IMR-90 (cell line): ENCODE data around the gene PRKCA. TPM values are rescaled to one million over a fixed set of nuclear protein-coding genes. Genes with fewer than 3 reads are reported as not detected.

ENCODE experiments used
- ATAC-seq: fragments of 200-7000 bp; cut with Tn5 transposase; 2 replicates; pipeline ENCODE4 v1.9.1; 2020; ENCODE audit warnings: low read depth, mild to moderate bottlenecking, moderate library complexity
- BruUV-seq: library from RNA; stranded (reverse); fragments of 400-500 nt; replicated peaks from 2 replicates; lab custom pipeline; 2021; lab: Mats Ljungman, UMichigan
- CTCF ChIA-PET: fragments of 300-600 bp; formaldehyde crosslinking; extraction: SDS; loops from one replicate; lab custom pipeline; 2021; ENCODE audit warnings: antibody characterized with exemption; lab: Yijun Ruan, JAX
- POLR2A ChIA-PET: fragments of 300-600 bp; sonication (Branson Sonifier 250); formaldehyde crosslinking; loops from one replicate; lab custom pipeline; 2022; ENCODE audit warnings: antibody characterized with exemption; ENCODE audit not compliant: unreplicated experiment; lab: Charles Lee
- DNase-seq: peaks from one replicate; pipeline ENCODE4 v3.0.0; 2013
- H2AFZ ChIP-seq: replicated peaks from 2 replicates; pipeline ENCODE3; 2013; ENCODE audit warnings: low read length, mild to moderate bottlenecking; ENCODE audit not compliant: poor library complexity
- H2AK5ac ChIP-seq: 2 replicates; pipeline ENCODE4 v1.6.1; 2013; ENCODE audit warnings: low read depth, low read length, inconsistent platforms
- H2AK9ac ChIP-seq: replicated peaks from 2 replicates; pipeline ENCODE3; 2013; ENCODE audit warnings: mild to moderate bottlenecking, low read depth, low read length, moderate library complexity; ENCODE audit not compliant: poor library complexity
- H2BK120ac ChIP-seq: 2 replicates; pipeline ENCODE4 v1.6.1; 2013; ENCODE audit warnings: low read depth, low read length, inconsistent platforms
- H2BK15ac ChIP-seq: 3 replicates; pipeline ENCODE4 v1.6.1; 2013; ENCODE audit warnings: low read depth, low read length, inconsistent platforms
- H2BK20ac ChIP-seq: 2 replicates; pipeline ENCODE4 v1.6.1; 2013; ENCODE audit warnings: low read depth, mild to moderate bottlenecking, inconsistent platforms, low read length, moderate library complexity
- H2BK5ac ChIP-seq: 2 replicates; pipeline ENCODE4 v1.6.1; 2013; ENCODE audit warnings: mild to moderate bottlenecking, low read depth, low read length, inconsistent platforms; ENCODE audit not compliant: poor library complexity, severe bottlenecking
- H3K14ac ChIP-seq: replicated peaks from 2 replicates; pipeline ENCODE4 v1.6.1; 2013; ENCODE audit warnings: low read depth, low read length, inconsistent platforms
- H3K18ac ChIP-seq: 2 replicates; pipeline ENCODE4 v1.6.1; 2013; ENCODE audit warnings: low read depth, low read length, control low read depth
- H3K23ac ChIP-seq: 2 replicates; pipeline ENCODE4 v1.6.1; 2013; ENCODE audit warnings: low read depth, low read length, inconsistent platforms
- H3K27ac ChIP-seq: 2 replicates; pipeline ENCODE4 v1.5.1; 2013; ENCODE audit warnings: mild to moderate bottlenecking, control low read depth, low read length; ENCODE audit not compliant: insufficient read depth
- H3K27me3 ChIP-seq: 2 replicates; pipeline ENCODE4 v1.6.1; 2013; ENCODE audit warnings: low read length; ENCODE audit not compliant: control insufficient read depth, insufficient read depth
- H3K36me3 ChIP-seq: 2 replicates; pipeline ENCODE4 v1.6.1; 2013; ENCODE audit warnings: low read length, mixed read lengths; ENCODE audit not compliant: control insufficient read depth, insufficient read depth
- H3K4ac ChIP-seq: 2 replicates; pipeline ENCODE4 v1.6.1; 2013; ENCODE audit warnings: low read depth, low read length, inconsistent platforms
- H3K4me1 ChIP-seq: 2 replicates; pipeline ENCODE4 v1.6.1; 2013; ENCODE audit warnings: low read length, mixed read lengths; ENCODE audit not compliant: control insufficient read depth, insufficient read depth
- H3K4me2 ChIP-seq: 2 replicates; pipeline ENCODE4 v1.6.1; 2013; ENCODE audit warnings: low read depth, mild to moderate bottlenecking, control low read depth, low read length, moderate library complexity
- H3K4me3 ChIP-seq: 2 replicates; pipeline ENCODE4 v1.5.1; 2013; ENCODE audit warnings: low read depth, mild to moderate bottlenecking, control low read depth, low read length, moderate library complexity; ENCODE audit not compliant: insufficient read depth
- H3K56ac ChIP-seq: 2 replicates; pipeline ENCODE4 v1.6.1; 2013; ENCODE audit warnings: low read length, inconsistent platforms; ENCODE audit not compliant: insufficient read depth; ENCODE audit errors: extremely low read depth
- H3K79me1 ChIP-seq, 2 experiments: 2 replicates each; pipeline ENCODE4 v1.6.1; 2013; ENCODE audit warnings: low read length in 2 of 2, inconsistent platforms in 1 of 2, low read depth in 1 of 2
- H3K9ac ChIP-seq: 2 replicates; pipeline ENCODE4 v1.6.1; 2013; ENCODE audit warnings: low read depth, low read length, control low read depth
- H3K9me1 ChIP-seq: 2 replicates; pipeline ENCODE4 v1.6.1; 2013; ENCODE audit warnings: low read length, inconsistent platforms; ENCODE audit not compliant: insufficient read depth
- H3K9me3 ChIP-seq: 2 replicates; pipeline ENCODE4 v1.6.1; 2013; ENCODE audit warnings: low read length; ENCODE audit not compliant: control insufficient read depth, insufficient read depth
- H4K20me1 ChIP-seq: 2 replicates; pipeline ENCODE4 v1.6.1; 2013; ENCODE audit warnings: low read length, inconsistent platforms; ENCODE audit not compliant: insufficient read depth
- H4K5ac ChIP-seq: 2 replicates; pipeline ENCODE4 v1.6.1; 2013; ENCODE audit warnings: mild to moderate bottlenecking, low read depth, low read length, control low read depth
- H4K8ac ChIP-seq, 2 experiments: 2 replicates each; pipeline ENCODE4 v1.6.1; 2013; ENCODE audit warnings: low read depth in 2 of 2, low read length in 2 of 2, control low read depth in 1 of 2, inconsistent platforms in 1 of 2
- H4K91ac ChIP-seq: 2 replicates; pipeline ENCODE4 v1.6.1; 2013; ENCODE audit warnings: low read depth, low read length, inconsistent platforms; ENCODE audit not compliant: insufficient read depth
- BHLHE40 ChIP-seq: fragments of 150-350 bp; IDR thresholded peaks from 2 replicates; pipeline ENCODE4 v1.6.1; 2016; ENCODE audit warnings: mild to moderate bottlenecking, low read depth, low read length
- CEBPB ChIP-seq: IDR thresholded peaks from 2 replicates; pipeline ENCODE4 v1.6.1; 2012; ENCODE audit warnings: low read depth, low read length, improper control_type of control experiment
- CHD1 ChIP-seq: IDR thresholded peaks from 2 replicates; pipeline ENCODE4 v1.6.1; 2012; ENCODE audit warnings: low read depth, low read length, improper control_type of control experiment
- CTCF ChIP-seq: conservative IDR thresholded peaks from 2 replicates; pipeline ENCODE4 v1.5.1; 2012; ENCODE audit warnings: mild to moderate bottlenecking, low read depth, low read length, improper control_type of control experiment
- ELK1 ChIP-seq: fragments of 150-350 bp; IDR thresholded peaks from 2 replicates; pipeline ENCODE4 v1.6.1; 2016; ENCODE audit warnings: low read depth, mild to moderate bottlenecking, low read length, moderate library complexity, borderline replicate concordance
- FOS ChIP-seq: fragments of 150-350 bp; IDR thresholded peaks from 2 replicates; pipeline ENCODE4 v1.6.1; 2016; ENCODE audit warnings: low read depth, low read length
- MAFK ChIP-seq: IDR thresholded peaks from 2 replicates; pipeline ENCODE4 v1.6.1; 2012; ENCODE audit warnings: low read depth, low read length, improper control_type of control experiment
- MAZ ChIP-seq: IDR thresholded peaks from 2 replicates; pipeline ENCODE4 v1.6.1; 2012; ENCODE audit warnings: low read depth, mild to moderate bottlenecking, low read length, improper control_type of control experiment, moderate library complexity, borderline replicate concordance
- MXI1 ChIP-seq: IDR thresholded peaks from 2 replicates; pipeline ENCODE4 v1.6.1; 2012; ENCODE audit warnings: low read depth, mild to moderate bottlenecking, low read length, moderate library complexity, borderline replicate concordance
- NFE2L2 ChIP-seq: fragments of 150-350 bp; IDR thresholded peaks from 2 replicates; pipeline ENCODE4 v1.6.1; 2016; ENCODE audit warnings: low read depth, mild to moderate bottlenecking, low read length
- POLR2A ChIP-seq: IDR thresholded peaks from 2 replicates; pipeline ENCODE4 v1.6.1; 2012; ENCODE audit warnings: mild to moderate bottlenecking, low read depth, low read length
- RAD21 ChIP-seq: IDR thresholded peaks from 2 replicates; pipeline ENCODE4 v1.6.1; 2012; ENCODE audit warnings: low read length, improper control_type of control experiment
- RCOR1 ChIP-seq: IDR thresholded peaks from 2 replicates; pipeline ENCODE4 v1.6.1; 2012; ENCODE audit warnings: mild to moderate bottlenecking, low read length, improper control_type of control experiment; ENCODE audit not compliant: insufficient replicate concordance
- RFX5 ChIP-seq: IDR thresholded peaks from 2 replicates; pipeline ENCODE4 v1.8.0; 2012; ENCODE audit warnings: low read depth, mild to moderate bottlenecking, low read length, moderate library complexity
- SMC3 ChIP-seq: fragments of 150-350 bp; IDR thresholded peaks from 2 replicates; pipeline ENCODE4 v1.6.1; 2016; ENCODE audit warnings: low read depth, mild to moderate bottlenecking, antibody characterized with exemption, low read length, moderate library complexity
- WGBS, 2 experiments: methylation state at CpG; one replicate each; pipeline versions ENCODE4 v1.1.5 to v1.1.7; 2013; ENCODE audit warnings: missing lambda C conversion rate in 2 of 2; ENCODE audit not compliant: insufficient read length in 1 of 2; ENCODE audit errors: extremely low coverage in 2 of 2; 5-methylcytosine and 5-hydroxymethylcytosine counted together
- dilution Hi-C: fragments of 300-500 bp; cut with HindIII; formaldehyde crosslinking; loops from one replicate; pipeline ENCODE4 v1.14.3; 2018; ENCODE audit warnings: low sequenced_read_pairs; ENCODE audit not compliant: unreplicated experiment
- in situ Hi-C: fragments of 300-500 bp; cut with MboI; formaldehyde crosslinking; loops from 3 replicates; pipeline ENCODE4 v1.14.3; 2019; ENCODE audit warnings: low sequenced_read_pairs, inconsistent platforms, mixed read lengths
- intact Hi-C: fragments of 100-400 bp; cut with micrococcal nuclease; formaldehyde crosslinking; loops from 2 replicates; pipeline ENCODE4 v1.10.0; 2022
- polyA plus RNA-seq, 3 experiments: library from polyadenylated mRNA; depleted of rRNA; stranded (reverse); fragments of >200 nt; gene quantifications; 2 replicates each; pipeline ENCODE4 v1.2.3, GENCODE V29; 2012; ENCODE audit warnings: low replicate concordance in 1 of 3
- total RNA-seq: library from RNA; depleted of rRNA; stranded (reverse); fragments of >200 nt; gene quantifications from 2 replicates; pipeline ENCODE4 v1.2.3, GENCODE V29; 2012

PRKCA gene
- total and polyA plus RNA-seq, 2 of the 4 experiments (the other 2 are of a cell fraction), result 31.0 to 46.0 TPM

- Histone ChIP-seq H4K91ac (peak overlapping the region; percentile 46; the same call in 1 of the 2 replicates), H3K9me3 (no peaks in the 10 kb centered on the region), H2BK5ac (peak overlapping the region; percentile 88), H3K4me1 (peaks cover 13% of the 10 kb centered on the region), H3K27me3 (no peaks in the 10 kb centered on the region), H3K79me1 (peaks cover 36 to 84% of the 10 kb centered on the region in 2 experiments), H3K36me3 (no peaks in the 10 kb centered on the region), H2BK20ac (peak overlapping the region; percentile 86), H4K5ac (peak overlapping the region; percentile 73; the same call in 1 of the 2 replicates), H3K14ac (peak overlapping the region; percentile 64), H3K9me1 (peaks cover 20% of the 10 kb centered on the region), H2AK5ac (peak overlapping the region; percentile 11; the same call in 1 of the 2 replicates), H3K27ac (no peak overlapping the region), H4K20me1 (peaks cover 6% of the 10 kb centered on the region; the same call in 1 of the 2 replicates), H3K4ac (peak overlapping the region; percentile 81; the same call in 1 of the 2 replicates), H2AK9ac (no peak overlapping the region), H4K8ac (peak overlapping the region; percentile 35 to 87; a peak in 3 of 4 replicates), H3K9ac (no peak overlapping the region), H3K4me2 (peak overlapping the region; percentile 56; the same call in 1 of the 2 replicates), H3K23ac (peak overlapping the region; percentile 78; the same call in 1 of the 2 replicates), H3K18ac (peak overlapping the region; percentile 85), H3K56ac (no peak overlapping the region), H2BK120ac (peak overlapping the region; percentile 85), H3K4me3 (no peak overlapping the region), H2AFZ (no peak overlapping the region), H2BK15ac (peak overlapping the region; percentile 87; the same call in 2 of the 3 replicates)
- POLR2A ChIA-PET, result no interaction called here
- CTCF ChIA-PET, result no interaction called here
- no TSS peak for BruUV-seq
- ATAC-seq (peak; percentile 53), DNase-seq (peak; percentile 68)
- in situ Hi-C loops (no loop called here), dilution Hi-C loops (no loop called here), intact Hi-C loops (no loop called here)
- TF ChIP-seq FOS, result no peak
- TF ChIP-seq RFX5, result no peak
- TF ChIP-seq ELK1, result no peak
- TF ChIP-seq SMC3, result no peak
- no peak for TF ChIP-seq CHD1
- TF ChIP-seq BHLHE40, result no peak
- no peak for TF ChIP-seq POLR2A
- TF ChIP-seq RCOR1, result no peak
- TF ChIP-seq MAZ, result no peak
- TF ChIP-seq NFE2L2, result no peak
- TF ChIP-seq RAD21, result no peak
- no peak for TF ChIP-seq CTCF
- no peak for TF ChIP-seq CEBPB
- no peak for TF ChIP-seq MXI1
- TF ChIP-seq MAFK, result no peak
- no CpG with 5 or more reads among the region's 2 CpGs for WGBS, 2 experiments
These were observed 119.8 kb downstream of the PRKCA start for GRCh38 chr17:66422186-66422585.
